ENCODE measurements around the gene PRTG.
"Not testable (repeated sequence)": the region's sequence is repeated elsewhere in the genome, so short reads cannot be mapped to it uniquely, and the experiment has no call there.

Gene PRTG

GRCh38 chr15:55630858-55631257 lies 112.1 kb downstream of the PRTG start:
- no peak for DNase-seq (ENCODE audit: low read depth in 2 of 2)

- peak; percentile 22 for DNase-seq (ENCODE audit: low read depth in 2 of 2)
Observed at GRCh38 chr15:55628369-55628730, 114.6 kb downstream of the PRTG start.

- DNase-seq (ENCODE audit: low read depth in 2 of 2) = peak; percentile 61 to 65
Observed at GRCh38 chr15:55627730-55628368, 115.1 kb downstream of the PRTG start.

GRCh38 chr15:55619783-55620182 lies 123.2 kb downstream of the PRTG start:
- no peak for DNase-seq (ENCODE audit: low read depth in 2 of 2)

- DNase-seq (ENCODE audit: low read depth in 2 of 2) = no peak
Observed at GRCh38 chr15:55618387-55618786, 124.6 kb downstream of the PRTG start.

- DNase-seq (ENCODE audit: low read depth in 2 of 2) = no peak
Observed at GRCh38 chr15:55615445-55615844, 127.5 kb downstream of the PRTG start.

- DNase-seq (ENCODE audit: low read depth in 2 of 2) = no peak
Observed at GRCh38 chr15:55613727-55614126, 129.2 kb downstream of the PRTG start.

GRCh38 chr15:55606214-55606613 lies 136.7 kb downstream of the PRTG start:
- no peak for DNase-seq (ENCODE audit: low read depth in 2 of 2)

GRCh38 chr15:55601374-55601773 lies 141.6 kb downstream of the PRTG start:
- no peak for DNase-seq (ENCODE audit: low read depth in 2 of 2)

GRCh38 chr15:55599439-55599838 lies 143.5 kb downstream of the PRTG start:
- DNase-seq (ENCODE audit: low read depth in 2 of 2) = no peak

- not testable (repeated sequence) for DNase-seq (ENCODE audit: low read depth in 2 of 2)
Observed at GRCh38 chr15:55593019-55593418, 149.9 kb downstream of the PRTG start.

GRCh38 chr15:55590788-55591187 lies 152.2 kb downstream of the PRTG start:
- DNase-seq (ENCODE audit: low read depth in 2 of 2) = no peak

GRCh38 chr15:55589287-55589686 lies 153.7 kb downstream of the PRTG start:
- DNase-seq (ENCODE audit: low read depth in 2 of 2) = no peak

GRCh38 chr15:55588815-55589115 lies 154.2 kb downstream of the PRTG start:
- no peak for DNase-seq (ENCODE audit: low read depth in 2 of 2)

GRCh38 chr15:55588070-55588814 lies 154.7 kb downstream of the PRTG start, which contains the start of gene PYGO1:
Gene PYGO1, minus strand, starts transcription at chr15:55588345. Its CDS starts 462 bp downstream, at chr15:55587883.
- peak; percentile 36 to 37 for DNase-seq (ENCODE audit: low read depth in 2 of 2)

GRCh38 chr15:55587321-55588069 lies 155.5 kb downstream of the PRTG start:
- DNase-seq (ENCODE audit: low read depth in 2 of 2) = peak; percentile 16 to 18

- DNase-seq (ENCODE audit: low read depth in 2 of 2) = no peak
Observed at GRCh38 chr15:55586808-55587207, 156.1 kb downstream of the PRTG start.

- DNase-seq (ENCODE audit: low read depth in 2 of 2) = no peak
Observed at GRCh38 chr15:55576943-55577342, 166.0 kb downstream of the PRTG start.

- DNase-seq (ENCODE audit: low read depth in 2 of 2) = no peak
Observed at GRCh38 chr15:55574096-55574495, 168.9 kb downstream of the PRTG start.

GRCh38 chr15:55573224-55573623 lies 169.7 kb downstream of the PRTG start:
- DNase-seq (ENCODE audit: low read depth in 2 of 2) = no peak

GRCh38 chr15:55564347-55565145 lies 178.4 kb downstream of the PRTG start:
- no peak for DNase-seq (ENCODE audit: low read depth in 2 of 2)

GRCh38 chr15:55562601-55563000 lies 180.4 kb downstream of the PRTG start:
- DNase-seq (ENCODE audit: low read depth in 2 of 2) = no peak

All from fibroblast of skin of left quadriceps (primary cell).